NCI-H2196 treated with DMSO at 0.1 percent for 48 hours (cell line): ENCODE measurements around the gene ITPR2.

Experiments used
- DNase-seq: peaks from one replicate; lab custom pipeline; 2025; ENCODE audit not compliant: unreplicated experiment; lab: John Stamatoyannopoulos, UW

ITPR2 gene

DNA sequence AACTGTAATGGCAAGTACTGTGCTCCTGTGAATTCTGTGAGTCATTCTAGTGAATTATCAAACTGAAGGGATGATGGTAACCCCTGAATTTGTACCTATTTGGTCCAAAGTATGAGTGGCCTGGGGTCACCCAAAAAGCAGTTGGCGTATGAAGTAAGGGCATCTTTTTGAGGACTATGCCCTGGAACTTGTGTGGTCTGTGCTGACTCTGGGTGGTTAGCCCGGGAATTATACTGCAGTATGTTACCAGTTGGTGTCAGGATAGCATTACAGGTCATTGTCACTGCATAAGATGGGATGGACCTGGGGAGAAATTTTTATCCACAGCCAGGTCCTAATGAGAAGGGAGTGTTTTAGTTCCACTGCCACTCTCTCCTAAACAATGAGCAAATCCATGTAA is 462.9 kb downstream of the ITPR2 start:
- DNase-seq, result no peak

- no peak for DNase-seq
Observed at GRCh38 chr12:26369588-26369987, 463.4 kb downstream of the ITPR2 start.

DNA sequence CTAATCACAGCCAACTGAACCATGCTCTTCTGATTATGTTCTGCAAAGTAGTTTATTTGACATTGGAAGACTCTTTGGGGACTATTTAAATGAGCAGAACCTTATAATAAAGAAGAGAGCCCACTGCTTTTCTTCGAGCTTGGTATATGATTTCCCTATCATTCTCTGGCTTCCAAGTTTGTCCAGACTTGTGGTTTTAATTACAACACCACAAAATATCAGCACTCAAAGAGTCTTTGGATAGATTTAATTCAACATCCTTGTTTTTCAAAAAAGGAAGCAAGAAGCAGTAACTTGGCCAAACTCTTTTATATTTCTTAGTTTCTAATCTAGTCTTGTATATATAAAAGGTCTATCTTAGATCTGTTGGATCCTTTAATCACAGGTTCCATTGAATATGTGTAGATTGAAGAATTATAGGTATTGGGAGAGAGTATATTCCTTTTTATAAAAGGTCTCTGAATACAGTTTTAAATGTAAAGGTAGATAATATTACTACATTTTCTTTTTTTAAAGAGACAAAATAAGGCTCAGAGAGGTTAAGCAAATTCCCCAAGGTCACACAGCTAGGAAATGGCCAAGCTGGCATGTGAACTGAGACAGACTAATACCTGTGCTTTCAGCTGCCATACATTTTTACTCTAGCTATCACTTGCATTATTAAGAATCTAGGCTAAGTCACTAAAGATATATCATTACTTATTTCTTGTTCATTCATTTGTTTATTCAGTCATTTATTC is 464.8 kb downstream of the ITPR2 start:
- no peak for DNase-seq

GRCh38 chr12:26361964-26362363 is 471.0 kb downstream of the ITPR2 start:
- DNase-seq, result no peak

GRCh38 chr12:26360062-26360461 is 472.9 kb downstream of the ITPR2 start:
- no peak for DNase-seq

DNA sequence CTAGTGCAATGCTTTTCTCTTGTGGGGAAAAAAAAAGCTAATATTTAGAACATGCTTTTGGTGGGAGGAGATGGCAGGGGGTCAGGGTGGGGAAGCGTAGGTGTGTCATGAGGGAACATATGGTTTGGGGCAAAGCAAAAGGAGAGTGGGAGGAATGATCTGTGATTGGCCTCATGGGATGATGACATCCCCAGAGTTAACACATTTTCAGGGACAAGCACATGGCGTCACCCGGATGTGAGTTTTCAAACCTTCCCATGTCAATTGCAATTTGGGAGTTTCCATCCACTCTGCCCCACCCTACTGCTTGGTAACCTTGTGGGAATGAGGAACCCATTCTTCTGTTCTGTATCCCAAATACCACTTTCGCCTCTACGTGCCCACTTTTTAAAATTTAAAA is 473.4 kb downstream of the ITPR2 start:
- DNase-seq, result no peak

- DNase-seq, result no peak
Observed at GRCh38 chr12:26358651-26359050, 474.3 kb downstream of the ITPR2 start.

DNA sequence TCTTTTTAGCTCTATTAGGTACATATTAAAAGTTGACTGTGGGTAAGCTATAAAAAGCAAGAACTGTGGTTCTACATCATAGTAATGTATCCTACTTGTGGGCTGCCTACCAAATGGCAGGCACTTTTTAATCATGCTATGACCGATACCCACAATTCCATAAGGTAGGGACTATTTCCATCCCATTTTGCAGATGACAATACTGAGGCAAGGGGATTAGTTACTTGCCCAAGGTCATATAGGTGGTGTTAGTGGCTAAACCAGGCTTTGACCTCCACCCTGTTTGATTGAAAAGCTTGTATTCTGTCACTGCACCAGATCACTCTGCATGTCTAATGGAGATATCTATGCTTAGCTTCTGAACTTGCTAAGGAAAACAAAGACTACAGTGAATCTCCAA is 485.7 kb downstream of the ITPR2 start:
- no peak for DNase-seq

DNA sequence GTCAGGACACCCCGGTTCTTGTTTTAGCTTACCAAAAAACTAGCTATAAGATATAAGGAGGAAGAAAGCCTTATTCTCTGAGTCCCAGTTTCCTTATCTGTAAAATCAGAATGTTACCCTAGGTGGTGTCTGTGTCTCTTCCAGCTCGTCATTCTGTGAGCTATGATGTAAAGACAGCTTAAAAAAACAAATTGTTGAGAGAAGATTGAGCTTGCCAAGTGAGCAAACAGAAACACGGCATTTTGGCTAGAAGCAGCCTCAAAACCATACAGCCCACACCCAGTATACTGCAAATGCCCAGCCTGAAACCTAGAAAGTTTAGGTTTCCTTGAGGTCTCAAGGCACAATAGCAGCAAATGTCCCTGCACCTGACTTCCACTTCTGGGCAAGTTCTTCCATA is 486.3 kb downstream of the ITPR2 start:
- DNase-seq, result no peak

GRCh38 chr12:26345471-26346003 is 487.5 kb downstream of the ITPR2 start:
- DNase-seq, result no peak

DNA sequence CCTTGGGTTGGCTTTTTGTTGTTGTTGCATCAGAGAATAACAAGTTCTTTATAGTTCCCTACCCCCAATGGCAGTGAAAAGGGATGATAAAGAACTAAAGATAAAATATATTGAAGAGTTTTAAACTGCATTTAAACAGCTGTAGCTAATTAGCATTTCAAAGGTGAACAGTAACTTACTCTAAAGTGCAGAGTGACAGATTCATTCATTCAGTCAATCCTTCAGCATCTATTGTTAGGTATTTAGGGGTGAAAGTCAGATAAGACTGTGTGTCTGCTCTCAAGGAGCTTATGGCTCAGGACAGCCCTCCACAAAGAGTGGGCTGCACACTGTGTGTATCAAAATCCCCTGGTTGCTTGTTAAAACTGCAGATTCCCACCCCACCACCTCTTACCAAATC is 491.5 kb downstream of the ITPR2 start:
- DNase-seq, result no peak

DNA sequence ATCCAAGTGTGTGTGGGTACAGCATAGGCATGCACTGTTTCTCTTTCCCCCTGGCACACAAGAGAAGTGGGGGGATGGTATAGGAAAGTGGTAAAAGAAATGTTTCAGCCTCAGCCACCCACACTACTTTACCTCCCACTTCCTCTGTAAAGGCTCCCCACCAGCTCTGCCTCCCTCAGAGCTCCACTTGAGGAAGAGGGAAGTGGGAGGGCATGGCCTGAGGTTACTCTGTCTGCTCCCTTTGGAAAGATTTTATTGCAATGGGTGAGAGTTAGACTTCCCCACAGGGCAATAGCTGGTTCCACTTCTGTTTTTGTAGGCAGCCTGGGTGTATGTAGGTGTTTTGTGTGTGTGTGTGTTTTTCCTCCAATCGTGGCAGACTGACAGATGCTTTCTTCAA is 492.3 kb downstream of the ITPR2 start:
- DNase-seq, result no peak

DNA sequence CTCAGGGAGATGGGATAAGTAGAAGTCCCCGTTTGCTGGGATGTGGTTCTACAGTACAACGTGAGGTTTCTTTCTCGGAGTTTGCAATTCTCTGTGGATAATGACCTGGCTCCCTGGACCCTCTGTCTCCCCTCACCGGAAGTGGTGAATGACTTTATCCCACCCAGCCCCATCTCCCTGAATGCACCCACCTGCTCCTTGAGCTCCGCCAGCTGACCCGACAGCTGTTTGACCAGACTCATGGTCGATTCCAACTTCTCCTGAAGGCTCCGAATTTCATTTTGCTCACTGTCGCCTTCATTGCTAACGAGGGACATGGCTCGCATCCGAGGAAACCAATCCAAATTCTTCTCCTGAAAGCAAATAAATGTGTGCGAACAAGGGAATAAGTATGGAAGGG is 493.0 kb downstream of the ITPR2 start:
- DNase-seq, result no peak

GRCh38 chr12:26338586-26339572 is 494.1 kb downstream of the ITPR2 start:
- DNase-seq, result no peak

- no peak for DNase-seq
Observed at GRCh38 chr12:26335651-26336050, 497.3 kb downstream of the ITPR2 start.

DNA sequence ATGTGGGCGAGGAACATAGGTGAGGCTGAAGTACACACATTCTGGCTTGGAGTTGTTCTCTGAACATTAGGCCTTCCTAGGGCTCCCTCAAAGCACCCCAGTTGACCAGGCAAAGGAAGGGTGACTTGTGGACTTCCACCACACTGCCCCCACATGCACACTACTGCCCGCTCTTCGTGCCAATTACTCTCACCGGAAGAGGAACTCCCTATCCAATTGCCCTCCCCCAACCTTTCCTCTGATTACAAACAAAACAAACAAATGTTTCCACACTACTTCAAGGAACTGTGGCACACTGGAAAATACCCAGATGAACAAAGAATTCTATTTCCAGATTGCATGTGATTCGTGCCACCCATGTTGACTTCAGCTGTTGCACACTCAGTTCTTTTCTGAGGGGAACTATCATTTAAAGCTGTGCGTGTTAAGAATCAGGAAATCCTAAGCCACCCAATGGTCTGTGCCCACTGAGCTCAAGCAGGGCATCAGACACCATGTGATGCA is 498.3 kb downstream of the ITPR2 start:
- no peak for DNase-seq

DNA sequence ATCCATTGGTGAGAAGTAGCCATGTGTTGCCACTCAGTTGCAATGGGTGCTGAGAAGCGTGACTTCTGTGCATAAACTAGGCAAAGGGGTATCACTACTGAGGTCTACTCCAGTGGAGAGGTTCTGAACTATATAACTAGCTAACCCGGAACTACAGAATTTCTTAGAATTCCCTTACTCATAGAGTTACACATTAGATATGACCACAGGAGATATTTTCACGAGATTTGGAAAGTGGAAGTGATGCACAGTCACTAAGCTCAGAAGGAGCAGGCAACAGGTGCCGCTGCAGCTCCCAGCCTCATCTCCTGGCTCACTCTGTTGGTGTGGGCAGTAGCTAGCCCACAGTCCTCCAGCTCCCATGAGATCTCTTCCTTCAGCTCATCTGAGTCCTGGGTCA is 501.0 kb downstream of the ITPR2 start:
- no peak for DNase-seq

- DNase-seq, result no peak
Observed at GRCh38 chr12:26331136-26331535, 501.9 kb downstream of the ITPR2 start.

DNA sequence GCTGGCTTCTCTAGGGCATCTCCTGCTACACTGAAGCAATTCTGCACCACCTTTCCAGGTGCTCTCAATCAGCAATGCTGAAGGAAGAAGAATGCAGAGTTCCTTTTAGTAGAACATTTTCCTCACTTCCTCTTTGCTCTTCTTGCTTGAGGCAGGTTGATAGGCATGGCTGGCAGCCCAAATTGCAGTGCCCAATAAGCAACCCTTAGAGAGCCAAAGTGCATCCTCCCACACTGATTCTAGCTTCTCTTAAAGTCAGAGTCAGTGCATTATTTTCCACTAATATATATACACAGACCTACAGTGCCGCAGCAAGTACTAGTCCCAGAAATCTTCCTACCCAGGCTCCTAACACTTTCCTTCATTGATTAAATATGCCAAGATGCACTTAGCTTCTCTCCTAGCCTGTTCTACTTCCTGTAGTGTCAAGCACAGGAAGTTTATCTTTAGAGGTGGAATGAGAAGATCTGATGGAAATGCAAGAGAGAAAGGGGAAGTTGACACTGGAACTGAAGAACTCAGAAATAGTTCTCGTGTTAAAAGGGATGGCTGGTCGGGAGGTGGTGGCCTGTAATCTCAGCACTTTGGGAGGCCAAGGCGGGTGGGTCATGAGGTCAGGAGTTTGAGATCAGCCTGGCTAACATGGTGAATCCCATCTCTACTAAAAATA is 504.9 kb downstream of the ITPR2 start:
- DNase-seq, result no peak

DNA sequence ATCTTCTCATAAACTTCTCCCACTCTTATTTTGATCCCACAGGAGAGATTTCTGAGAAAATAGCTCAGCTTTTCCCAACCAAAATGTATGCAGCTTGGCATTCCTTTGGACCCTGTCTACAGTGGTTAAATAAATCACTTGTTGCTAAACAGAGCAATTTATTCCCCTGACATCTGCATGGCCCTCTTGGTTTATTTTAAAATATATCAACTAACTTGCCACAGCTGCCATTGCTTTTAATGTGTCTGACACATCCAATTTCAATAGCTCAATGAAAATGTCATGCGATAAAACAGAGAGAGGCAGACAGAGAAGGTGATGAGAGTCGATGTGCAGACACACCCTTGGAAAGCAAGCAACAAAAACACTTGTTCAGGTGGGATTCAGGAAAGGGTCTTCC is 509.3 kb downstream of the ITPR2 start:
- no peak for DNase-seq

DNA sequence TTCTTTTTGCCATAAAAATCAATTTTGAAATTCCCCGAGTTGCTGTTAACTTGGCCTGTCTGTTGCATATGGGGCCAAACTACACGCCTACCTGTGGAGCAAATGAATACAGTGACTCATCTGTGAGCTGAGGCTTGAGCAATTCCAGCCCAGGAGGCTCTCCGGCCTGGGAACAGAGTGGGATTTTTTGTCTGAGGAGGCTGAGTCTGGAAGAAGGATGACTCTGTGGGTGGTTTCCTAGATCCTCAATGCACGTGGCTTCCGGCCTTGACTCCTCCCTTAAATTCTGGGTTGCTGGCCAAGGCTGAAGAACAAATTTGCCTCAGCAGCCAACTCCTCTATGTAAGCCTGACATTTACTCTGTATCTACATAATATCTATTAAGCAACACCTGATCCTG is 513.5 kb downstream of the ITPR2 start:
- DNase-seq, result no peak
